ENCODE data around the gene CHD6. TPM values are rescaled to one million over a fixed set of nuclear protein-coding genes. Genes with fewer than 3 reads are reported as not detected.

Gene CHD6
- total RNA-seq, 4 donors from 2014 or later = 32.5 to 37.7 (median 35.0) TPM

GRCh38 chr20:41544472-41544871 lies 73.7 kb downstream of the CHD6 start:
- 89% methylated on average over 1 of the region's 1 CpG for WGBS
- no peaks in the 10 kb centered on the region for H3K27me3 ChIP-seq
- H3K27ac ChIP-seq (replicated peaks in 1 of 4) = no peak overlapping the region
- no peak for DNase-seq (ENCODE audit: extremely low spot score)
- no peak for TF ChIP-seq POLR2AphosphoS5 (IDR thresholded peaks at IDR 0.05)
- no peak for TF ChIP-seq POLR2A (IDR thresholded peaks at IDR 0.05; ENCODE audit: low read depth)
- TF ChIP-seq, protein P1, sequence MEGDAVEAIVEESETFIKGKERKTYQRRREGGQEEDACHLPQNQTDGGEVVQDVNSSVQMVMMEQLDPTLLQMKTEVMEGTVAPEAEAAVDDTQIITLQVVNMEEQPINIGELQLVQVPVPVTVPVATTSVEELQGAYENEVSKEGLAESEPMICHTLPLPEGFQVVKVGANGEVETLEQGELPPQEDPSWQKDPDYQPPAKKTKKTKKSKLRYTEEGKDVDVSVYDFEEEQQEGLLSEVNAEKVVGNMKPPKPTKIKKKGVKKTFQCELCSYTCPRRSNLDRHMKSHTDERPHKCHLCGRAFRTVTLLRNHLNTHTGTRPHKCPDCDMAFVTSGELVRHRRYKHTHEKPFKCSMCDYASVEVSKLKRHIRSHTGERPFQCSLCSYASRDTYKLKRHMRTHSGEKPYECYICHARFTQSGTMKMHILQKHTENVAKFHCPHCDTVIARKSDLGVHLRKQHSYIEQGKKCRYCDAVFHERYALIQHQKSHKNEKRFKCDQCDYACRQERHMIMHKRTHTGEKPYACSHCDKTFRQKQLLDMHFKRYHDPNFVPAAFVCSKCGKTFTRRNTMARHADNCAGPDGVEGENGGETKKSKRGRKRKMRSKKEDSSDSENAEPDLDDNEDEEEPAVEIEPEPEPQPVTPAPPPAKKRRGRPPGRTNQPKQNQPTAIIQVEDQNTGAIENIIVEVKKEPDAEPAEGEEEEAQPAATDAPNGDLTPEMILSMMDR (IDR thresholded peaks at IDR 0.05) = no peak
- TF ChIP-seq EP300 (IDR thresholded peaks at IDR 0.05) = no peak
- H3K4me3 ChIP-seq = no peak overlapping the region
- H3K36me3 ChIP-seq = peaks cover 0 to under 1% (median 0%) of the 10 kb centered on the region in 4 donors
- H3K4me1 ChIP-seq = peaks cover 0 to 11% (median 4%) of the 10 kb centered on the region in 4 donors
- intact Hi-C loops (cut with DNase I) = no loop called here
- no peaks in the 10 kb centered on the region for H3K9me3 ChIP-seq

DNA sequence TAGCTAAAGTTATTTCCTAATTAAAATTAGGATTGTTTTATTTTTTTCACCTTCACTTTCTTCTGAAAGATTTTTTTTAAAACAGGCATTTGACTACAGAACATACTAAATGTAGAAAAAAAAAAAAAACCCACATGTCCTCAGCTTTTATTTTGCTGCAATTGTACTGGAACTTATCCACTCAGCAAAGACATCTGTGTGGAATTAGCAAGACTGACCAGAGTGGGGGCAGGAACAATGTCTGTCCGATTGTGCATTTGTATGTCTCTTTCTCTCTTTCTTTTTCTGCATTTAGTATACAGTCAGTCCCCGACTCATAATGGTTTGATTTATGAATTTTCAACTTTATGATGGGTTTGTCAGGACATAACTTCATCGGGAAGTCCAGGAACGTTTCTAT lies 77.3 kb downstream of the CHD6 start:
- DNase-seq (ENCODE audit: extremely low spot score) = no peak
- intact Hi-C loops (cut with DNase I) = no loop called here
- TF ChIP-seq POLR2AphosphoS5 (IDR thresholded peaks at IDR 0.05) (no peak), EP300 (IDR thresholded peaks at IDR 0.05) (no peak), POLR2A (IDR thresholded peaks at IDR 0.05; ENCODE audit: low read depth) (no peak)
- TF ChIP-seq, protein P1 (IDR thresholded peaks at IDR 0.05) = no peak
- 51% methylated on average over 4 of the region's 4 CpGs for WGBS
- H3K27ac ChIP-seq (replicated peaks in 1 of 4) = no peak overlapping the region
- no peaks in the 10 kb centered on the region for H3K27me3 ChIP-seq
- H3K4me3 ChIP-seq = no peak overlapping the region
- no peaks in the 10 kb centered on the region for H3K9me3 ChIP-seq
- H3K36me3 ChIP-seq = peaks cover 0 to 4% (median 0%) of the 10 kb centered on the region in 4 donors
- peaks cover 0 to 11% (median 4%) of the 10 kb centered on the region in 4 donors for H3K4me1 ChIP-seq

- no peak overlapping the region for H3K27ac ChIP-seq (replicated peaks in 1 of 4)
- DNase-seq (ENCODE audit: extremely low spot score) = no peak
- 74% methylated on average over 3 of the region's 3 CpGs for WGBS
- peaks cover 0 to 4% (median 0%) of the 10 kb centered on the region in 4 donors for H3K36me3 ChIP-seq
- H3K4me1 ChIP-seq = peaks cover 0 to 11% (median 4%) of the 10 kb centered on the region in 4 donors
- no peak overlapping the region for H3K4me3 ChIP-seq
- no peaks in the 10 kb centered on the region for H3K27me3 ChIP-seq
- H3K9me3 ChIP-seq = no peaks in the 10 kb centered on the region
- no peak for TF ChIP-seq POLR2AphosphoS5 (IDR thresholded peaks at IDR 0.05)
- TF ChIP-seq, protein P1 (IDR thresholded peaks at IDR 0.05) = no peak
- no peak for TF ChIP-seq EP300 (IDR thresholded peaks at IDR 0.05)
- no peak for TF ChIP-seq POLR2A (IDR thresholded peaks at IDR 0.05; ENCODE audit: low read depth)
- intact Hi-C loops (cut with DNase I) = no loop called here
Observed at GRCh38 chr20:41540459-41540858, 77.7 kb downstream of the CHD6 start.

- Histone ChIP-seq H3K9me3 (no peaks in the 10 kb centered on the region), H3K36me3 (peaks cover 0 to 4% (median 0%) of the 10 kb centered on the region in 4 donors), H3K27ac (replicated peaks in 1 of 4) (no peak overlapping the region), H3K27me3 (no peaks in the 10 kb centered on the region), H3K4me3 (no peak overlapping the region), H3K4me1 (peaks cover 0 to 8% (median 4%) of the 10 kb centered on the region in 4 donors)
- TF ChIP-seq POLR2A (IDR thresholded peaks at IDR 0.05; ENCODE audit: low read depth) (no peak), EP300 (IDR thresholded peaks at IDR 0.05) (no peak), POLR2AphosphoS5 (IDR thresholded peaks at IDR 0.05) (no peak)
- TF ChIP-seq, protein P1 (IDR thresholded peaks at IDR 0.05) = no peak
- intact Hi-C loops (cut with DNase I) = no loop called here
- 95% methylated on average over 8 of the region's 8 CpGs for WGBS
- no peak for DNase-seq (ENCODE audit: extremely low spot score)
Observed at GRCh38 chr20:41538810-41539596, 79.2 kb downstream of the CHD6 start.

Measured in esophagus muscularis mucosa (tissue), 4 donors.